Tibial artery (tissue), 4 donors: ENCODE measurements around the gene PAH.

Source experiments
- DNase-seq, 2 donors: peaks; one replicate each; pipeline ENCODE4 v3.0.0-alpha.2; 2019
- H3K27ac ChIP-seq, 2 donors: fragments of 200-600 bp; sonication (generic) in 1 of 2; 1 replicate in 1 of 2; 2 replicates in 1 of 2; pipeline ENCODE4 v1.5.1; 2018 to 2019; ENCODE audit warnings: mild to moderate bottlenecking in 1 of 2
- H3K27me3 ChIP-seq, 2 donors: fragments of 200-600 bp; sonication (generic) in 1 of 2; one replicate each; pipeline versions ENCODE4 v1.5.1 to v1.6.0; 2016 to 2019
- H3K36me3 ChIP-seq, 3 donors: fragments of 200-600 bp; sonication (generic) in 2 of 3; one replicate each; pipeline ENCODE4 v1.5.1; 2016 to 2019; ENCODE audit warnings: mild to moderate bottlenecking in 2 of 3
- H3K4me1 ChIP-seq, 4 donors: fragments of 200-600 bp; sonication (generic) in 2 of 4; 1 replicate in 3 of 4; 2 replicates in 1 of 4; pipeline ENCODE4 v1.5.1; 2016 to 2019
- H3K4me3 ChIP-seq, 2 donors: fragments of 200-600 bp; sonication (generic) in 1 of 2; 1 replicate in 1 of 2; 2 replicates in 1 of 2; pipeline ENCODE4 v1.5.1; 2018 to 2019; ENCODE audit warnings: mild to moderate bottlenecking in 2 of 2
- H3K9me3 ChIP-seq, 3 donors: fragments of 200-600 bp; sonication (generic) in 1 of 3; one replicate each; pipeline ENCODE4 v1.5.1; 2016 to 2019
- intact Hi-C: fragments of 100-400 bp; cut with DNase I; formaldehyde crosslinking; loops from one replicate; pipeline ENCODE4 v1.15.0; 2023; ENCODE audit warnings: low total_unique reads
- TF ChIP-seq, protein P1 (sequence below), 2 experiments: fragments of 200-600 bp in 1 of 2; fragments of 450-650 bp in 1 of 2; IDR thresholded peaks; one replicate each; pipeline ENCODE4 v1.5.1; 2017 to 2019; ENCODE audit warnings: antibody characterized with exemption in 2 of 2, mild to moderate bottlenecking in 1 of 2, moderate library complexity in 1 of 2

The PAH gene

GRCh38 chr12:102955926-102956737, 39.1 kb upstream of the PAH start:
- Histone ChIP-seq H3K9me3 (no peaks in the 10 kb centered on the region), H3K27me3 (peaks cover 0 to 81% of the 10 kb centered on the region in 2 donors), H3K27ac (no peak overlapping the region), H3K4me3 (no peak overlapping the region), H3K4me1 (peaks cover 0 to 31% (median 21%) of the 10 kb centered on the region in 4 donors), H3K36me3 (no peaks in the 10 kb centered on the region)
- TF ChIP-seq, protein P1, sequence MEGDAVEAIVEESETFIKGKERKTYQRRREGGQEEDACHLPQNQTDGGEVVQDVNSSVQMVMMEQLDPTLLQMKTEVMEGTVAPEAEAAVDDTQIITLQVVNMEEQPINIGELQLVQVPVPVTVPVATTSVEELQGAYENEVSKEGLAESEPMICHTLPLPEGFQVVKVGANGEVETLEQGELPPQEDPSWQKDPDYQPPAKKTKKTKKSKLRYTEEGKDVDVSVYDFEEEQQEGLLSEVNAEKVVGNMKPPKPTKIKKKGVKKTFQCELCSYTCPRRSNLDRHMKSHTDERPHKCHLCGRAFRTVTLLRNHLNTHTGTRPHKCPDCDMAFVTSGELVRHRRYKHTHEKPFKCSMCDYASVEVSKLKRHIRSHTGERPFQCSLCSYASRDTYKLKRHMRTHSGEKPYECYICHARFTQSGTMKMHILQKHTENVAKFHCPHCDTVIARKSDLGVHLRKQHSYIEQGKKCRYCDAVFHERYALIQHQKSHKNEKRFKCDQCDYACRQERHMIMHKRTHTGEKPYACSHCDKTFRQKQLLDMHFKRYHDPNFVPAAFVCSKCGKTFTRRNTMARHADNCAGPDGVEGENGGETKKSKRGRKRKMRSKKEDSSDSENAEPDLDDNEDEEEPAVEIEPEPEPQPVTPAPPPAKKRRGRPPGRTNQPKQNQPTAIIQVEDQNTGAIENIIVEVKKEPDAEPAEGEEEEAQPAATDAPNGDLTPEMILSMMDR (IDR thresholded peaks at IDR 0.05): no peak
- no peak for DNase-seq
- intact Hi-C loops: loop anchor here (10.0 kb wide), 1 partner anchor 589 kb away; no protein-coding TSS in a partner anchor

DNA sequence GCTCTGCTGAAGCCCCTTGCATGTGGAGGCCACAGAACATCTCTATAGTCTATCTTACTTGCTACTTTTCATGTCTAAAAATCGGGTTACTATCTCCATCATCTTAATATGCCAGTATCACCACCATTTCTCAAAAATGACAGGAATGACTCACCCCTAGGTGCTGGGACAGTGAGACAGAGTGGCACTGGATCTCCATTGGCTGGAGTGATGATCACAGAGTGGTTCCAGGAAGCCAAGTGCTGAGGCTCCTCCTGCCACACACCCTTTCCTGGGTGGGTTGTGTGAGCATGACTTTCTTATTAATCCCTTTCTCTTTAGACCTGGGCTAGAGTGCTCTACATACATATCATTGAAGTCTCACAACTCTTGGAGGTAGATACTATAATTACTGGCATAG, 37.1 kb upstream of the PAH start:
- Histone ChIP-seq H3K4me3 (no peak overlapping the region), H3K27ac (no peak overlapping the region), H3K9me3 (no peaks in the 10 kb centered on the region), H3K36me3 (no peaks in the 10 kb centered on the region), H3K4me1 (peaks cover 0 to 39% (median 21%) of the 10 kb centered on the region in 4 donors), H3K27me3 (peaks cover 0 to 74% of the 10 kb centered on the region in 2 donors)
- DNase-seq: no peak
- TF ChIP-seq, protein P1 (IDR thresholded peaks at IDR 0.05): no peak
- intact Hi-C loops: loop anchor here (10.0 kb wide), 1 partner anchor 591 kb away; no protein-coding TSS in a partner anchor

- Histone ChIP-seq H3K27ac (no peak overlapping the region), H3K4me1 (peaks cover 0 to 30% (median 14%) of the 10 kb centered on the region in 4 donors), H3K27me3 (peaks cover 0 to 69% of the 10 kb centered on the region in 2 donors), H3K9me3 (no peaks in the 10 kb centered on the region), H3K36me3 (no peaks in the 10 kb centered on the region), H3K4me3 (no peak overlapping the region)
- intact Hi-C loops: loop anchor here (10.0 kb wide), 1 partner anchor 592 kb away; no protein-coding TSS in a partner anchor
- no peak for DNase-seq
- TF ChIP-seq, protein P1 (IDR thresholded peaks at IDR 0.05): no peak
Observed at GRCh38 chr12:102953221-102953620, 36.2 kb upstream of the PAH start.

GRCh38 chr12:102951841-102952240, 34.8 kb upstream of the PAH start:
- Histone ChIP-seq H3K9me3 (no peaks in the 10 kb centered on the region), H3K27ac (no peak overlapping the region), H3K36me3 (no peaks in the 10 kb centered on the region), H3K4me1 (peaks cover 0 to 16% (median 5%) of the 10 kb centered on the region in 4 donors), H3K4me3 (no peak overlapping the region), H3K27me3 (peaks cover 0 to 62% of the 10 kb centered on the region in 2 donors)
- intact Hi-C loops: loop anchor here (10.0 kb wide), 1 partner anchor 593 kb away; no protein-coding TSS in a partner anchor
- TF ChIP-seq, protein P1 (IDR thresholded peaks at IDR 0.05): no peak
- no peak for DNase-seq

DNA sequence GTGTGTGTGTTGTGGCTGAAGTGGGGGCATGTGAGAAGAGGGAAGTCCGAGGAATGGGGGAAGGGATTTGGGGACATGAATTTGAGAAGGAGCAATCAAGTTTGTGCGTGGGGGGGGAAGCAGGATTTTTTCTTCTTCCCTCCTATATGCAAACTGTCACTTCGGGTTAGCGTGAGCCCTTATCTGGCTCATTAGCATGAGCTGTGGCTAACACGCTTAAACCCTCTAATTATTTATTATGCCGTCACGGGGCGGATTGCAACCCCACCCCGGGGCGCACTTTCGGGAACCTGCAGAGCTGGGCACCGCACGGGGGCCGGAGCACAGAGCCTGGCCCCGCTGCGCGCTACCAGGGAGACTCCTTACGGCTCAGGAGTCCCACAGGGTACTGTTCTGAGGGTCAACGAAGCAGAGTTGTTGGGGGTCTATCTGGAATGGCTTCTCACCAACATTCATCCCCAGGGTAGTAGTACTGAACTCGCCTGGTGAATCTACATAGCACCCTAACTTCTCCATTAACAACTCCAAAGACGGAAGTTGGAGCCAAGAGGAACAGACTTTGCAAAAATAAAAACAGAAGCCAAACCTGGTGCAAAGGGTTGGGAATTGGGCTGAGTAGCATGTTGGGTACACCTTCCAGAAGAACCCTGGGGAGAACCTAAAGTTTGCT, 34.0 kb upstream of the PAH start:
- no peak overlapping the region for H3K27ac ChIP-seq
- H3K9me3 ChIP-seq: no peaks in the 10 kb centered on the region
- TF ChIP-seq, protein P1 (IDR thresholded peaks at IDR 0.05): no peak
- no peak for DNase-seq
- intact Hi-C loops: loop anchor here (10.0 kb wide), 1 partner anchor 594 kb away; no protein-coding TSS in a partner anchor
- peaks cover 0 to 55% of the 10 kb centered on the region in 2 donors for H3K27me3 ChIP-seq
- H3K4me3 ChIP-seq: no peak overlapping the region
- H3K4me1 ChIP-seq: peaks cover 0 to 9% (median under 1%) of the 10 kb centered on the region in 4 donors
- no peaks in the 10 kb centered on the region for H3K36me3 ChIP-seq
